Kidney (tissue), 14 donors: ENCODE measurements around the gene LSM14B. TPM values are rescaled to one million over a fixed set of nuclear protein-coding genes. Genes with fewer than 3 reads are reported as not detected.

Source experiments
- DNase-seq, 5 donors: peaks; one replicate each; pipeline ENCODE4 v3.0.0-alpha.2; 2013 to 2020
- FAIRE-seq: peaks from 2 replicates; lab custom pipeline; 2012; peaks lifted over from hg19 to GRCh38; lab: Jason Lieb, UNC
- H3K27ac ChIP-seq, 2 donors: one replicate each; pipeline ENCODE4 v1.7.0; 2013; ENCODE audit warnings: low read depth in 2 of 2, low read length in 2 of 2, inconsistent platforms in 1 of 2
- H3K27me3 ChIP-seq: one replicate; pipeline ENCODE4 v1.7.1; 2013; ENCODE audit warnings: low read length, inconsistent platforms; ENCODE audit not compliant: control insufficient read depth, insufficient read depth
- H3K36me3 ChIP-seq, 3 donors: one replicate each; pipeline versions ENCODE4 v1.7.0 to v1.7.1; 2013; ENCODE audit warnings: low read length in 3 of 3, control low read depth in 1 of 3, inconsistent platforms in 1 of 3; ENCODE audit not compliant: insufficient read depth in 3 of 3, control insufficient read depth in 2 of 3
- H3K4me1 ChIP-seq, 3 donors: one replicate each; pipeline versions ENCODE4 v1.7.0 to v1.7.1; 2013; ENCODE audit warnings: low read length in 3 of 3, inconsistent platforms in 1 of 3, low read depth in 1 of 3; ENCODE audit not compliant: control insufficient read depth in 2 of 3, insufficient read depth in 2 of 3
- H3K4me3 ChIP-seq, 3 donors: one replicate each; pipeline versions ENCODE4 v1.7.0 to v1.8.1; 2013; ENCODE audit warnings: low read length in 3 of 3, control low read depth in 1 of 3, inconsistent platforms in 1 of 3
- H3K9ac ChIP-seq, 3 donors: one replicate each; pipeline versions ENCODE4 v1.7.0 to v1.7.1; 2013; ENCODE audit warnings: low read length in 3 of 3, control low read depth in 1 of 3, inconsistent platforms in 1 of 3
- H3K9me3 ChIP-seq, 3 donors: one replicate each; pipeline versions ENCODE4 v1.7.0 to v1.7.1; 2013; ENCODE audit warnings: low read length in 3 of 3, control low read depth in 1 of 3, inconsistent platforms in 1 of 3; ENCODE audit not compliant: control insufficient read depth in 2 of 3, insufficient read depth in 1 of 3
- intact Hi-C: fragments of 100-400 bp; cut with DNase I; formaldehyde crosslinking; loops from one replicate; pipeline ENCODE4 v1.11.1; 2022
- polyA plus RNA-seq: library from polyadenylated mRNA; stranded (reverse); fragments of 350-450 nt; fragmentation: Illumina TruSeq; extraction: RNeasy Lipid Tissue Mini Kit (QIAGEN cat#74804); gene quantifications from one replicate; pipeline ENCODE4 v1.2.3, GENCODE V29; 2014; ENCODE audit warnings: low read depth, low replicate concordance; ENCODE audit not compliant: insufficient read depth
- total RNA-seq: library from RNA; stranded (reverse); fragmentation: NEBNext Ultra II Directional; extraction: Animal tissue kit (Norgen Biotek cat#: 25700); gene quantifications from one replicate; pipeline ENCODE4 v1.2.1, GENCODE V29; 2021
- TF ChIP-seq, protein P1 (sequence below): IDR thresholded peaks from 3 replicates; pipeline ENCODE4 v1.5.1; 2012; ENCODE audit warnings: mild to moderate bottlenecking, moderate library complexity, borderline replicate concordance; ENCODE audit not compliant: insufficient read depth; ENCODE audit errors: extremely low read depth
- donor health status: control.
- donor health status: control.
- donor health status: control.
- donor health status: control.
- donor health status: control.
- donor health status: DM: yes; HTN: yes; CAD: no.
- donor health status: Normal renal cell carcinoma (clear cell type).

LSM14B gene
- total and polyA plus RNA-seq, 2 donors from 2014 or later = 18.0 to 31.6 TPM

DNA sequence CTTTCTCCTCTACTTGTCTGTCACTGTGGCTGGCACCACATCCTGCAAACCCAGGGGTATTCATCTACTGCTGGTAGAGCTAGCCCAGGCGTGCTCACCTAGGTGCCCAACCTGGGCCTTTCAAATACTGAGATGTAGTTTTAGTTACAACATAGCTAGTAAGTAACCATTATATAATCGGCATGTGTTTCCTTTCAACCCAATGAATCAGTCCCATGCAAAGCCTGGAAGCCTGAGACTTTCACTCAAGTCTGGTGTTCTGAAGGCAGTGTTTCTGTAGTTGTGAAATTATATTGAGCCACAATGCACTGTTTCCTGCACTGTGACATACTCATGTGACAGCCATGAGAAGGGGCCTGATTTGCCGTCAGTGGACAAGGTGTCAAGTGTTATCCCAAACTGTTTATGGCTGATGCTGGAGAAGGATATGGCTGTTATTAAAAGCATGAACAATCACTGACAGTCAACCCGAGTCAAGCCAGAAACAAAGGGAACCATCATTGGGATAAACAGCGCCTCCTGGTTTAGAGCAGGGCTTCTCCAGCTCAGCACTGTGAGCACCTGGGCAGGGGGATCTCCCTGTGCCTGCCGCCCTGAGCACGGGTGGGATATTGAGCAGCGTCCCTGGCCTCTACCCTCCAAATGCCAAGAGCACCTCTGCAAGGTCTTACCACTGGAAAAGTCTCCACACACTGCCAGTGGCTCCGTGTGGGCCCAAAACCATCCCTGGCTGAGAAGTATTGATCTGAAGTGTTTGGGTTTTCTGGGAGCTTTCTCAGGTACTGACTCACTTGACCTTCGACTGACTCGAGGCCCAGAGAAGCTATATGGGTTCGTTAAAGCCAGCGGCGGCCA, 19.3 kb downstream of the LSM14B start:
- FAIRE-seq (no peak), DNase-seq (no peak)
- TF ChIP-seq, protein P1, sequence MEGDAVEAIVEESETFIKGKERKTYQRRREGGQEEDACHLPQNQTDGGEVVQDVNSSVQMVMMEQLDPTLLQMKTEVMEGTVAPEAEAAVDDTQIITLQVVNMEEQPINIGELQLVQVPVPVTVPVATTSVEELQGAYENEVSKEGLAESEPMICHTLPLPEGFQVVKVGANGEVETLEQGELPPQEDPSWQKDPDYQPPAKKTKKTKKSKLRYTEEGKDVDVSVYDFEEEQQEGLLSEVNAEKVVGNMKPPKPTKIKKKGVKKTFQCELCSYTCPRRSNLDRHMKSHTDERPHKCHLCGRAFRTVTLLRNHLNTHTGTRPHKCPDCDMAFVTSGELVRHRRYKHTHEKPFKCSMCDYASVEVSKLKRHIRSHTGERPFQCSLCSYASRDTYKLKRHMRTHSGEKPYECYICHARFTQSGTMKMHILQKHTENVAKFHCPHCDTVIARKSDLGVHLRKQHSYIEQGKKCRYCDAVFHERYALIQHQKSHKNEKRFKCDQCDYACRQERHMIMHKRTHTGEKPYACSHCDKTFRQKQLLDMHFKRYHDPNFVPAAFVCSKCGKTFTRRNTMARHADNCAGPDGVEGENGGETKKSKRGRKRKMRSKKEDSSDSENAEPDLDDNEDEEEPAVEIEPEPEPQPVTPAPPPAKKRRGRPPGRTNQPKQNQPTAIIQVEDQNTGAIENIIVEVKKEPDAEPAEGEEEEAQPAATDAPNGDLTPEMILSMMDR = no peak
- H3K4me3 ChIP-seq = peak overlapping the region; percentile 57 to 67 (median 60)
- peak overlapping the region; percentile 51 to 75 for H3K27ac ChIP-seq
- peaks cover 2 to 30% (median 26%) of the 10 kb centered on the region in 3 donors for H3K4me1 ChIP-seq
- H3K36me3 ChIP-seq = peaks cover 17 to 37% (median 31%) of the 10 kb centered on the region in 3 donors
- intact Hi-C loops = no loop called here
- H3K9me3 ChIP-seq = no peaks in the 10 kb centered on the region
- H3K9ac ChIP-seq = peak overlapping the region; percentile 8 to 60 (median 20)
- H3K27me3 ChIP-seq = no peaks in the 10 kb centered on the region

DNA sequence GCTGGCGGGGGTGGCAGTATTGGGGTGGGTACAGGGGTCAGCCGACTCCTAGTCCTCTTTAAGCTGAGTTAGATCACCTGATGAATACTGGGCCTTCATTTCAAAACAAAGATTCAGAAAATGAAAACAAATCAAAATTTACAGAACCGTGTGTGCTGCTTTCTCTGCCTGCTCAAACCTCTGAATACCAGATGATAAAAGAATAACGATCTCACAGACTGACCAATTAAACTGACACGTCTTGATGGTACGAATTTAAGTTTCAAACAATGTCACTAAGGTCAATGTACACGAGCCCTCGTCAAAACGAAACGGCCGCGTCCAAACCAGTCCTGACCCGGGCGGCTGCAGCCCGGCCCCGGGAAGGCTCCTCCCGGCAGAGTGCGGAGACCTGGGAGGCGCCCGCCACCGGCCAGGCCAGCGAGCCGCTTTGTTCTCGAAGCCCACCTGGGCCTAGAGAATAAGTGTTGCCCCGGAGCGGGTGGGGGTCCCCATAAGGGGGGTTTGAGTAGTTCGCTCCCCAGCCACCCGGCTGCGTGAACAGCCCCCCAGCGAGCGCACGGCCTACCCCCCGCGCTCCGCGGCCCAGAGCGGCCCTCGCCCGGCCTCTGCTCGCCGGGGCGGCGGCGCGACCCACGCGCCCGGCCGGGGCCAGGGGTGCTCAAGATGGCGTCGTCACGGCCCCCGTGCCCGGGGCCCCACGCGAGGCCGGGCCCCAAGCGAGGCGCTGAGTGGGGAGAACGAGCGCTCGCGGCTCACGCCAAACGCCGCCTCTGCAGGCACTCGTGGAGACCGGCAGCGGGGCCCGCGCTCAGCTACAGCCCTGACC, 20.2 kb downstream of the LSM14B start:
- intact Hi-C loops = no loop called here
- H3K9ac ChIP-seq = peak overlapping the region; percentile 20 to 60 (median 20)
- FAIRE-seq (no peak), DNase-seq (peak in 1 of 5 donors; percentile 34)
- peak overlapping the region; percentile 89 to 95 for H3K27ac ChIP-seq
- peaks cover 13 to 28% (median 26%) of the 10 kb centered on the region in 3 donors for H3K36me3 ChIP-seq
- H3K27me3 ChIP-seq = no peaks in the 10 kb centered on the region
- peaks cover 2 to 34% (median 26%) of the 10 kb centered on the region in 3 donors for H3K4me1 ChIP-seq
- H3K4me3 ChIP-seq = peak overlapping the region; percentile 57 to 67 (median 60)
- H3K9me3 ChIP-seq = no peaks in the 10 kb centered on the region
- TF ChIP-seq, protein P1 = no peak

DNA sequence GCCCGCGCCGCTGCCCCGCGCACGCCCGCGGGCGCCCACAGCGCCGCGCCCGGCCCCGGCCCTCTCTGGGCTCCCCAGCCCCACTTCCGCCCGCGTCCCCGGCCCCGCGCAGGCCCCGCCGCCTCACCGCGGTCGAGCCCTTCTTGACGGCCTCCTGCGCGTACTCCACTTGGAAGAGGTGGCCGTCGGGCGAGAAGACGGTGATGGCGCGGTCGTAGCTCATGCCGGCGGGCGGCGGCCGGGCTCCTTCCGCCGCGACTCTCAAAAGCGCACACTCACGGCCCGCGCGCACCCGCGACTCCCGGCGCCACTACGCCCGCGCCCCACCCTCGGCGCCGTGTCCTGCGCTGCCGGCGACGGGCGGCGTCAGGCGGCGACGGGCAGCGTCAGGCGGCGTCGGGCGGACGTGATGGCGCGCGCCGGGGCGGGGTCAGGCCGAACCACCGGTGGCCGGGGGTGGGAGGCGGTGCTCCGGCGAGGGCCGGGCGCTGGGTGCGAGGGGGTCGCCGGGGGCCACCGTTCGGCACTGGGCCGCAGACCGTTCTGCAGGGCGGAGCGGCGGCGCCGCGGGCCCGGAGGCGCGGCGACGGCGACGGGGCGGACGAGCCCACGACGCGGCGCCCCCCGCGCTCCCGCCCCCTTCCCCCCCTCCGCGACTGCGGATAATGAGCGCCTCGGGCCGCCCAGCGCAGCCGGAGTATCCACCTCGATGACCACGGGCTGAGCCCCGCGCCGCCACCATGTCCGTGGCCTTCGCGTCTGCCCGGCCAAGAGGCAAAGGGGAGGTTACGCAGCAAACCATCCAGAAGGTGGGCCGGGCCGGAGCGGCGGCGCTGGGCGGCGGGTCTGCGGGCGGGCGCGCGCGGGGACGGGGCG, 21.0 kb downstream of the LSM14B start, which contains the start of the genes PSMA7 and SS18L1:
TSS of gene PSMA7 (minus strand) at position 314 of the 876 bp plus-strand sequence. CDS start at position 223, 91 bp downstream.
TSS of gene SS18L1 (plus strand) at position 689 of the 876 bp plus-strand sequence. CDS start at position 741, 52 bp downstream.
- intact Hi-C loops = no loop called here
- H3K36me3 ChIP-seq = peaks cover 9 to 20% (median 17%) of the 10 kb centered on the region in 3 donors
- no peaks in the 10 kb centered on the region for H3K9me3 ChIP-seq
- TF ChIP-seq, protein P1 = no peak
- H3K27ac ChIP-seq = peak within 1 kb of the TSS; percentile 89 to 95
- peak within 1 kb of the TSS; percentile 59 to 74 (median 60) for H3K4me3 ChIP-seq
- FAIRE-seq = no peak
- H3K9ac ChIP-seq = peak within 1 kb of the TSS; percentile 22 to 77 (median 27)
- peaks cover 2 to 35% (median 26%) of the 10 kb centered on the region in 3 donors for H3K4me1 ChIP-seq
- H3K27me3 ChIP-seq = no peaks in the 10 kb centered on the region
- DNase-seq = peak; percentile 84 to 96 (median 92)
